Ishikawa (cell line): ENCODE results near the gene GALT.
A peak's percentile ranks its signal among the peaks of the same experiment; 100 is the strongest.

Experiments used
- CEBPB ChIP-seq: IDR thresholded peaks from 2 replicates; pipeline ENCODE4 v1.6.1; 2012
- CREB1 ChIP-seq: IDR thresholded peaks from 2 replicates; pipeline ENCODE4 v1.6.1; 2012; ENCODE audit warnings: low read depth
- EGR1 ChIP-seq: IDR thresholded peaks from 2 replicates; pipeline ENCODE4 v1.6.1; 2012
- EP300 ChIP-seq: IDR thresholded peaks from 2 replicates; pipeline ENCODE4 v1.6.1; 2012; ENCODE audit warnings: borderline replicate concordance
- FOXM1 ChIP-seq: IDR thresholded peaks from 2 replicates; pipeline ENCODE4 v1.6.1; 2012; ENCODE audit warnings: low read depth, borderline replicate concordance
- MAX ChIP-seq: IDR thresholded peaks from 2 replicates; pipeline ENCODE4 v1.6.1; 2012
- NFIC ChIP-seq: IDR thresholded peaks from 2 replicates; pipeline ENCODE4 v1.6.1; 2012
- RAD21 ChIP-seq: IDR thresholded peaks from 2 replicates; pipeline ENCODE4 v1.6.1; 2012; ENCODE audit warnings: low read depth
- REST ChIP-seq: IDR thresholded peaks from 2 replicates; pipeline ENCODE4 v1.6.1; 2012; ENCODE audit warnings: low read depth, mild to moderate bottlenecking
- TAF1 ChIP-seq: IDR thresholded peaks from 2 replicates; pipeline ENCODE4 v1.6.1; 2012; ENCODE audit warnings: low read depth, mild to moderate bottlenecking
- TCF12 ChIP-seq: IDR thresholded peaks from 2 replicates; pipeline ENCODE4 v1.6.1; 2012; ENCODE audit warnings: low read depth
- TEAD4 ChIP-seq: IDR thresholded peaks from 2 replicates; pipeline ENCODE4 v1.6.1; 2012
- USF1 ChIP-seq: IDR thresholded peaks from 2 replicates; pipeline ENCODE4 v1.6.1; 2012
- YY1 ChIP-seq: IDR thresholded peaks from 2 replicates; pipeline ENCODE4 v1.6.1; 2012; ENCODE audit warnings: low read depth
- ZBTB7A ChIP-seq: IDR thresholded peaks from 2 replicates; pipeline ENCODE4 v1.6.1; 2012; ENCODE audit warnings: low read depth

GALT gene

GRCh38 chr9:34646211-34647083, at the start of gene GALT:
TSS of gene GALT (plus strand) at chr9:34646675. CDS start at chr9:34646705, 30 bp downstream.
- TF ChIP-seq MAX, result peak; percentile 78
- peak; percentile 72; the same call in 1 of the 2 replicates for TF ChIP-seq ZBTB7A
- peak; percentile 61; the same call in 1 of the 2 replicates for TF ChIP-seq TCF12
- TF ChIP-seq TEAD4, result peak; percentile 35; the same call in 1 of the 2 replicates
- no peak for TF ChIP-seq CEBPB
- no peak for TF ChIP-seq EGR1
- TF ChIP-seq USF1, result peak; percentile 99
- TF ChIP-seq REST, result no peak
- TF ChIP-seq RAD21, result no peak
- TF ChIP-seq TAF1, result peak; percentile 69
- 0 out of 2 replicates have a peak, but pooled peaks have one; percentile 19 for TF ChIP-seq YY1
- TF ChIP-seq NFIC, result peak; percentile 54

- TF ChIP-seq EGR1, result no peak
- no peak for TF ChIP-seq YY1
- no peak for TF ChIP-seq EP300
- no peak for TF ChIP-seq TCF12
- TF ChIP-seq REST, result no peak
- no peak for TF ChIP-seq RAD21
- no peak for TF ChIP-seq FOXM1
- TF ChIP-seq TAF1, result no peak
- TF ChIP-seq CREB1, result no peak
- TF ChIP-seq USF1, result no peak
- no peak for TF ChIP-seq ZBTB7A
- TF ChIP-seq TEAD4, result no peak
- no peak for TF ChIP-seq MAX
- no peak for TF ChIP-seq NFIC
- no peak for TF ChIP-seq CEBPB
Observed at GRCh38 chr9:34599546-34599945, 46.9 kb upstream of the GALT start.

GRCh38 chr9:34600908-34601307, 45.6 kb upstream of the GALT start:
- TF ChIP-seq TCF12 (no peak), YY1 (no peak), ZBTB7A (no peak), USF1 (no peak), FOXM1 (no peak), CEBPB (no peak), TAF1 (no peak), REST (no peak), NFIC (no peak), TEAD4 (no peak), CREB1 (no peak), MAX (no peak), RAD21 (no peak), EGR1 (no peak), EP300 (no peak)
